Esophagus squamous epithelium (tissue), 4 donors: ENCODE measurements around the gene MYH7.

Experiments
- CTCF ChIP-seq, 6 experiments: fragments of 450-650 bp in 4 of 6; fragments of 200-600 bp in 2 of 6; sonication (generic) in 2 of 6; IDR thresholded peaks; one replicate each; pipeline ENCODE4 v1.5.1; 2016 to 2019; ENCODE audit warnings: antibody characterized with exemption in 6 of 6, mild to moderate bottlenecking in 4 of 6, moderate library complexity in 4 of 6
- POLR2A ChIP-seq, 4 donors: fragments of 450-650 bp; IDR thresholded peaks; one replicate each; pipeline ENCODE4 v1.6.1; 2017; ENCODE audit warnings: antibody characterized with exemption in 4 of 4, mild to moderate bottlenecking in 4 of 4, moderate library complexity in 3 of 4

DNA sequence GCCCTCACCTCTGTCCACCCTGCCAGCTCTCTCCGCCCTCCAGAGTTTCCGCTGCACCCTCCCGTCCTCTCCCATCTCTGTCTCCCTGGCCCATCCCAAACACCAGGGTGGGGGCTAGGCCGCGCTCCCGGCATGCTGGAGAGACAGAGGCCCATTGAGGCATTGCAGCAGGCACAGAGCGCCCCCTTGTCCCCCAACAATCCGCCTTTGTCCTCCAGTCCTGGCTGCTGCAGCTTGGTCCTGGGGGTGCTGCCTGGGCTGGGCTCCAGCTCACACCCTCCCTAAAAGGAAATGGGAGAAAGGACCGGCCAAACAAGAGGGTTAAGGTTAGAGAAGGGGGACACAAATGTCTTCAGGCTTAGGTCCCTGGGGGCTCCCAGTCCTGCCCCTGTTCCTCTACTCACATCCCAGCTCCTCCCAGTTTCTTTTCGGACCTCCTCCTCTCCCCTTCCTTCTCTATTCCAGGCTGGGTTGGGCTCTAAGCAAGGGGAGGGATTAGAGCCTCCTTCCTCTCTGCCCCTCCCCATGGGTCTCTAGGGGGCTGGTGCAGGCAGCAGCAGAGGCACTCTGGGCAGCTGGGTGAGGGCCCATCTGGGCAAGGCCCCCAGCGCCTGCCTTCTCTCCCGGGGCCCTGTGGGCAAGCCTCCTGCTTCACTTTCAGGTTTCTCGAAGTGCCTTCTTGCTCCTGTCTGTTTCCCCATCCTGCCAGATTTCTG is 58.8 kb downstream of the MYH7 start, which contains the start of gene CMTM5:
- TF ChIP-seq POLR2A (IDR thresholded peaks at IDR 0.05) (no peak), CTCF (IDR thresholded peaks at IDR 0.05) (no peak)
